SK-N-SH treated with all-trans-retinoic acid at 6 μM for 48 hours (cell line): ENCODE measurements around the gene SEL1L3.

Experiments used
- ARNTL ChIP-seq: fragments of 450-650 bp; formaldehyde crosslinking; IDR thresholded peaks from 2 replicates; pipeline ENCODE4 v1.5.0; 2020; ENCODE audit warnings: low read depth, mild to moderate bottlenecking, moderate library complexity, borderline replicate concordance
- CSDC2 ChIP-seq: fragments of 250-450 bp; sonication (Bioruptor Pico); IDR thresholded peaks from 2 replicates; pipeline ENCODE4 v1.5.0; 2020; ENCODE audit warnings: mild to moderate bottlenecking, moderate library complexity
- GLIS3 ChIP-seq: fragments of 250-450 bp; sonication (Bioruptor Pico); IDR thresholded peaks from 2 replicates; pipeline ENCODE4 v1.5.0; 2020; ENCODE audit warnings: mild to moderate bottlenecking, moderate library complexity
- ISL1 ChIP-seq: fragments of 250-450 bp; sonication (Bioruptor Pico); IDR thresholded peaks from 2 replicates; pipeline ENCODE4 v2.1.2; 2022; ENCODE audit warnings: mild to moderate bottlenecking, moderate library complexity
- PPARA ChIP-seq: fragments of 250-450 bp; sonication (Bioruptor Pico); IDR thresholded peaks from 2 replicates; pipeline ENCODE4 v1.5.0; 2020; ENCODE audit warnings: mild to moderate bottlenecking, borderline replicate concordance
- SNAI2 ChIP-seq: fragments of 250-450 bp; sonication (Bioruptor Pico); IDR thresholded peaks from 2 replicates; pipeline ENCODE4 v1.5.0; 2020; ENCODE audit warnings: mild to moderate bottlenecking, moderate library complexity
- TOX ChIP-seq: fragments of 250-450 bp; sonication (Bioruptor Pico); IDR thresholded peaks from 2 replicates; pipeline ENCODE4 v1.8.0; 2021; ENCODE audit warnings: mild to moderate bottlenecking, moderate library complexity, borderline replicate concordance
- ZC3H10 ChIP-seq: fragments of 250-450 bp; sonication (Bioruptor Pico); IDR thresholded peaks from 2 replicates; pipeline ENCODE4 v1.5.1; 2021; ENCODE audit warnings: mild to moderate bottlenecking, moderate library complexity
- ZFP3 ChIP-seq: fragments of 250-450 bp; sonication (Bioruptor Pico); IDR thresholded peaks from 2 replicates; pipeline ENCODE4 v1.5.0; 2020; ENCODE audit warnings: mild to moderate bottlenecking, moderate library complexity
- ZFP30 ChIP-seq: fragments of 450-650 bp; formaldehyde crosslinking; IDR thresholded peaks from 2 replicates; pipeline ENCODE4 v1.5.0; 2022; ENCODE audit warnings: mild to moderate bottlenecking, moderate library complexity
- TF ChIP-seq, protein P1 (sequence below): fragments of 250-450 bp; sonication (Bioruptor Pico); IDR thresholded peaks from 2 replicates; pipeline ENCODE4 v1.8.0; 2020; ENCODE audit warnings: mild to moderate bottlenecking, moderate library complexity, borderline replicate concordance
- TF ChIP-seq, protein P2 (sequence below): fragments of 250-450 bp; sonication (Bioruptor Pico); IDR thresholded peaks from 2 replicates; pipeline ENCODE4 v1.5.1; 2020; ENCODE audit warnings: low read depth, mild to moderate bottlenecking, moderate library complexity

DNA sequence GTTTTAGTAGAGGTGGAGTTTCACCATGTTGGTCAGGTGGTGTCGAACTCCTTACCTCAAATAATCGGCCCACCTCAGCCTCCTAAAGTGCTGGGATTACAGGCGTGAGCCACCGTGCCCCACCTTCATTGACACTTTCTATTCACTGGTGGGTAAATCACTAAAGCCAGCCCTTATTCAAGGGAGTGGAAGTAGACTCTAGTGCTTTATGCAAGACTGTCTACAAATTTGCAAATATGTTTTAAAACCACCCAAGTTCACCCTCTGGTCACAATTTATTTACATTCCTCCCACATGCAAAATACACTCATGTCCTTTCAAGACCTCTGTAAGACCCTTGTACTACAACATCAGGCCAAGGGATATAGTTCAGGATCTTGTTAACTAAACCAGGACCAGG lies 162.1 kb downstream of the SEL1L3 start:
- TF ChIP-seq ZFP3 (CRISPR knock-in tag) (no peak), PPARA (CRISPR knock-in tag) (no peak), SNAI2 (CRISPR knock-in tag) (no peak), CSDC2 (CRISPR knock-in tag) (no peak), ARNTL (CRISPR knock-in tag) (no peak), ZFP30 (CRISPR knock-in tag) (no peak), TOX (CRISPR knock-in tag) (no peak), ZC3H10 (CRISPR knock-in tag) (no peak), ISL1 (CRISPR knock-in tag) (no peak), GLIS3 (CRISPR knock-in tag) (no peak)
- TF ChIP-seq, protein P1, sequence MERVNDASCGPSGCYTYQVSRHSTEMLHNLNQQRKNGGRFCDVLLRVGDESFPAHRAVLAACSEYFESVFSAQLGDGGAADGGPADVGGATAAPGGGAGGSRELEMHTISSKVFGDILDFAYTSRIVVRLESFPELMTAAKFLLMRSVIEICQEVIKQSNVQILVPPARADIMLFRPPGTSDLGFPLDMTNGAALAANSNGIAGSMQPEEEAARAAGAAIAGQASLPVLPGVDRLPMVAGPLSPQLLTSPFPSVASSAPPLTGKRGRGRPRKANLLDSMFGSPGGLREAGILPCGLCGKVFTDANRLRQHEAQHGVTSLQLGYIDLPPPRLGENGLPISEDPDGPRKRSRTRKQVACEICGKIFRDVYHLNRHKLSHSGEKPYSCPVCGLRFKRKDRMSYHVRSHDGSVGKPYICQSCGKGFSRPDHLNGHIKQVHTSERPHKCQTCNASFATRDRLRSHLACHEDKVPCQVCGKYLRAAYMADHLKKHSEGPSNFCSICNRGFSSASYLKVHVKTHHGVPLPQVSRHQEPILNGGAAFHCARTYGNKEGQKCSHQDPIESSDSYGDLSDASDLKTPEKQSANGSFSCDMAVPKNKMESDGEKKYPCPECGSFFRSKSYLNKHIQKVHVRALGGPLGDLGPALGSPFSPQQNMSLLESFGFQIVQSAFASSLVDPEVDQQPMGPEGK = no peak
- TF ChIP-seq, protein P2, sequence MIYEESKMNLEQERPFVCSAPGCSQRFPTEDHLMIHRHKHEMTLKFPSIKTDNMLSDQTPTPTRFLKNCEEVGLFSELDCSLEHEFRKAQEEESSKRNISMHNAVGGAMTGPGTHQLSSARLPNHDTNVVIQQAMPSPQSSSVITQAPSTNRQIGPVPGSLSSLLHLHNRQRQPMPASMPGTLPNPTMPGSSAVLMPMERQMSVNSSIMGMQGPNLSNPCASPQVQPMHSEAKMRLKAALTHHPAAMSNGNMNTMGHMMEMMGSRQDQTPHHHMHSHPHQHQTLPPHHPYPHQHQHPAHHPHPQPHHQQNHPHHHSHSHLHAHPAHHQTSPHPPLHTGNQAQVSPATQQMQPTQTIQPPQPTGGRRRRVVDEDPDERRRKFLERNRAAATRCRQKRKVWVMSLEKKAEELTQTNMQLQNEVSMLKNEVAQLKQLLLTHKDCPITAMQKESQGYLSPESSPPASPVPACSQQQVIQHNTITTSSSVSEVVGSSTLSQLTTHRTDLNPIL (CRISPR knock-in tag) = no peak
